RCC 7860 (cell line): ENCODE results near the gene UNC13C.
"Not testable (repeated sequence)": the region's sequence is repeated elsewhere in the genome, so short reads cannot be mapped to it uniquely, and the experiment has no call there.

Experiments used
- DNase-seq: peaks from one replicate; pipeline ENCODE4 v3.0.0-alpha.2; 2015; ENCODE audit warnings: low spot score
- FAIRE-seq: peaks from 2 replicates; lab custom pipeline; 2012; peaks lifted over from hg19 to GRCh38; lab: Jason Lieb, UNC

The UNC13C gene

GRCh38 chr15:54410481-54410880 is 432.2 kb downstream of the UNC13C start:
- FAIRE-seq: no peak
- DNase-seq: no peak

- FAIRE-seq (no peak), DNase-seq (no peak)
Observed at GRCh38 chr15:54424171-54424570, 445.9 kb downstream of the UNC13C start.

- FAIRE-seq: no peak
- no peak for DNase-seq
Observed at GRCh38 chr15:54428596-54428995, 450.4 kb downstream of the UNC13C start.

- DNase-seq, FAIRE-seq: not testable (repeated sequence)
Observed at GRCh38 chr15:54450288-54450687, 472.0 kb downstream of the UNC13C start.

GRCh38 chr15:54456413-54456812 is 478.2 kb downstream of the UNC13C start:
- FAIRE-seq (no peak), DNase-seq (no peak)

GRCh38 chr15:54462511-54462913 is 484.3 kb downstream of the UNC13C start:
- FAIRE-seq: no peak

GRCh38 chr15:54481819-54482218 is 503.6 kb downstream of the UNC13C start:
- no peak for FAIRE-seq

More at GRCh38 chr15:54462511-54462913, 484.3 kb downstream of the UNC13C start:
- DNase-seq: no peak

GRCh38 chr15:54482251-54482650 is 504.0 kb downstream of the UNC13C start:
- no peak for DNase-seq
- FAIRE-seq: no peak

More at GRCh38 chr15:54481819-54482218, 503.6 kb downstream of the UNC13C start:
- DNase-seq: no peak

GRCh38 chr15:54500330-54500729 is 522.1 kb downstream of the UNC13C start:
- no peak for DNase-seq

GRCh38 chr15:54502416-54503075 is 524.3 kb downstream of the UNC13C start:
- DNase-seq (no peak), FAIRE-seq (no peak)

More at GRCh38 chr15:54500330-54500729, 522.1 kb downstream of the UNC13C start:
- FAIRE-seq: no peak

GRCh38 chr15:54504695-54505094 is 526.5 kb downstream of the UNC13C start:
- FAIRE-seq: no peak
- no peak for DNase-seq

- FAIRE-seq: no peak
- DNase-seq: no peak
Observed at GRCh38 chr15:54506977-54507524, 528.8 kb downstream of the UNC13C start.

GRCh38 chr15:54514601-54515000 is 536.4 kb downstream of the UNC13C start:
- DNase-seq (no peak), FAIRE-seq (no peak)

GRCh38 chr15:54515664-54516582 is 537.7 kb downstream of the UNC13C start:
- DNase-seq: no peak
- FAIRE-seq: no peak

GRCh38 chr15:54517366-54517765 is 539.1 kb downstream of the UNC13C start:
- DNase-seq (no peak), FAIRE-seq (no peak)

GRCh38 chr15:54518156-54518882 is 540.1 kb downstream of the UNC13C start:
- DNase-seq: no peak
- FAIRE-seq: no peak

GRCh38 chr15:54519577-54519976 is 541.3 kb downstream of the UNC13C start:
- FAIRE-seq (no peak), DNase-seq (no peak)

GRCh38 chr15:54520616-54521015 is 542.4 kb downstream of the UNC13C start:
- no peak for DNase-seq
- FAIRE-seq: no peak

- FAIRE-seq (no peak), DNase-seq (no peak)
Observed at GRCh38 chr15:54521206-54521605, 543.0 kb downstream of the UNC13C start.

- FAIRE-seq (no peak), DNase-seq (no peak)
Observed at GRCh38 chr15:54528021-54528420, 549.8 kb downstream of the UNC13C start.

- DNase-seq: no peak
- no peak for FAIRE-seq
Observed at GRCh38 chr15:54540721-54541120, 562.5 kb downstream of the UNC13C start.
